Activated CD8-positive, alpha-beta memory T cell treated with anti-CD3 and anti-CD28 coated beads for 1 hour (primary cell): Measurements from ENCODE around the gene PACRG.

ENCODE experiments used
- DNase-seq, 2 donors: peaks; one replicate each; pipeline ENCODE4 v3.0.0-alpha.2; 2020; ENCODE audit warnings: low read depth in 1 of 2; ENCODE audit errors: extremely low read depth in 1 of 2

Gene PACRG

DNA sequence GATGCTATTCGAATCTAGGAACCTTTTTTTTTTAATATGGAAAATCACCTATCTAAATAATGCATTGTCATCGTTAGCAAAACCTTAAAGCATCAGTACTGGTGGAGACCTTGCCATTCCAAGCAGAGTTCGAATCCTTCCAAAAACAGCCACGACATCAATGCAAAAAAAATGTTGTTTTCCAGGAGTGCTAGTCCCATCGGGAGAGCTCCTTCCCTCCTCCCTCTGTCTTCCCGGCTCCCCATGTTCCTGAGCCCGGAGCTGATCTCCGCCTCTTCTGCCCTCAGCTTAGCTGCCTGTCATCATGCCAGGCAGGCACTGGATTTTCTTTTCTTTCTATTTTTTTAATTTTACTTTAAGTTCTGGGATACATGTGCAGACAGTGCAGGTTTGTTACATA, 533.1 kb downstream of the PACRG start:
- no peak for DNase-seq

DNA sequence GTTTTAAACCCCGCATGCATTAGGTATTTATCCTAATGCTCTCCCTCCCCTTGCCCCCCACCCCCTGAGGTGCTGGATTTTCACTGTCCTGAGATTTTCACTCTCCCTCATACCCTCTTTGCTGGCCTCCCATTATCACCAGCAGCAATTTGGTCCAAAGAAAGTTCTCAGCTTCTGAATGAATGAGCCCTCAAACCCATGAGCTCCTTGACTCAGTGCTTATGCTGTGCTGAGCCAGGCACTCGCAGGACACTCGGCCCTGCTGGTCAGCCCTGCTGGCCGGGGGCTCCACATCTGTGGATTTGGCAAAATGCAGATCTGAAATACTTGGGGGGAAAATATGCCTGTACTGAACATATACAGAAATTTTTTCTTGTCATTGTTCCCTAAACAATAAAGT, 533.6 kb downstream of the PACRG start:
- DNase-seq, result no peak

DNA sequence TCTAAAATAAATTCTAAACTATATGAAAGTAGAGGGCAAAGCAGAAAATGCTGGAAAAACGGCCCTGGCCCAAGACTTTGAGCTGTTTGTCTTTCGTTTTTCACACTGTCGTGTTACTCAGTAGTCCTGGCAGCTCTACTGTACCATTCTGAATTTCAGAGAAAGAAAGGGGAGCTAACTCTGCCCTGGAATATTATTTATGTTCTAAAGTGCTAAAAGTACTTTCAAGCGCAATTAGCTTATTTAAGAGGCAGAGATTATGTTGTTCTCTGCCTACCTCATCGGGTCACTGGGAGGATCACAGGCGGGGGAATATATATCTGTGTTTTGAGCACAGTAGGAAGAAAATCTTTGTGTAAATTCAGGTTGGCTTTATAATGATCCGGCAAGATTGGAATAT, 534.3 kb downstream of the PACRG start:
- no peak for DNase-seq

DNA sequence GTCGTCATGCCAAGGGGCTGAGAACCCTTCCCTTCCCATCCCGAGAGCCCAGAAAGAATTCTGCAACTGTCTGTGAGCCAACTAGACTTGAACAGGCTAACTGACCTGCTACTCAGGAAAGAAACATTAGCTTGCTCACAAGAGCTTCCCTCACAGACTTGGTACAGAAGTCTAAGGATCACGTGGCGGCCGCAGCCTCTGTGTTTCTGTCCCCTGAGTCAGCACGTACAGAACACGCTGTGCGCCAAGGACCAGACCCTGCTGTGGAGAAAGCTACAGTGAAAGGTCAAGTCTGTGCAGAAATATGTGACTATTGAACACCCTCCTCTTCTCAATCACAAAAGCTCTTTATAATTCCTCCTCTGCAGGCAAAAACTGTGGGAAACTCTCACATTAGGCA, 535.4 kb downstream of the PACRG start:
- no peak for DNase-seq

DNA sequence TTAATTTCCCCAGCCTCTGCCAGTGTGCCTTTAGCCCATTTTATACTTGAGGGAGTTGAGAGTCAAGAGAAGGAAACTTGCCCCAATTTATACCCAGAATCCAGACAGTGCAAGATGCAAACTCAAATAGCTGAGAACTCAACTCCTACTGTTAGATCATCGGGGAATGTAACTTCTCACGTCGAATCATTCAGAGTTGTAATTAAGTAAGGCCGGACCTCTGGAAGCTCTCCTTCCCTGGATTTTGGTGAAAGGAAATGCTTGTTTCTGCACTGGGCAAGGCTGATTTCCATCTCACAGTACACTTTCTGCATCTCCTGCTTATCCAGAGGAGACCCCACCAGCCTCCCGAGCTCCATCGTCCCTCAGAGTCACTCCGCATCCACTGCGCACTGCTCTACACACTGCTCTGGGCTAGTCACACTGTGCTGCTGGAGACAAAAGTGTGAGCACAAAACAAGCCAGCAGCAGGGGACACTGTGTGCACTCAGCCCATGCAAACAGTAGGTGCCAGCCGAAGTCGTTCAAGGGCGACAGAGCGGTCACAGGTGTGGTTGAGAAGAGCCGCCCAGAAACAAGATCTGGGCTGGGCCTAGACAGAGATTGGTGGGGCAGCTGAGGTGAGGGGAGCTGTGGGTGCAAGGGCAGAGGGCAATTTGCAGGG, 536.4 kb downstream of the PACRG start:
- DNase-seq, result no peak

DNA sequence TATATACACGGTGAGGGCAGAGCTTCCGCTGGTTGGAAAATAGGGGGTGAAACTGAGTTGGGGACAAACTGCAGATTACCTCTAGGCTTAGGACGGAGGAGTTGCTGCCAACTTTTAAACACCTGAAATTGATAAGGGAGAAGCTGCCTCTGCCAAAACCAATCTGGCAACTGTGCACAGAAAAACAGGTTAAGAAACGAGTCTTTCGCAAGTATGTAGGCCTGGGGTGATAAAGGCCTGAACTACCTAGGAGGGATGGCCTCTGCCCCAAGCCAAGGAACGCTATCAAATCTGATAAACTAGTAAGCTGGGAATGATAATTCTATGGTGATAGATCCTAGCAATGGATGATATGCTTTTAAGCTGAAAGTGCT, 536.9 kb downstream of the PACRG start:
- no peak for DNase-seq

DNA sequence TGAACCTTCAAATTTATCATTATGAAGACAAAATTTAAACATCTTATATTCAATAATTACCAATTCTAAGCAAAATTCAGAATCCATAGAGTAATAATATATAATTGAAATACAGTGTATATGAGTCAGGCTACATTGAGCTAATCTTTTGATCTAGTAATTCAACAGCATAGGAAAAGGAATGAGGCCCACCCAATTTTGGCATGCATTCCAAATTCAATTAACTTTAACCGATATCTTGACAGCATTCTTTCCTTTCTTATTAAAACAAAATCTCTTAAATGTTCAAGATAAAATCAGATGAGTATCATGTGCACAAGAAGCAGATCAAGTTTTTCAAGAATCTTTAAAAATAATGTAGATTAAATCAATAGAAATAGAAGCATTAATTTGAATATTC, 553.9 kb downstream of the PACRG start:
- no peak for DNase-seq

DNA sequence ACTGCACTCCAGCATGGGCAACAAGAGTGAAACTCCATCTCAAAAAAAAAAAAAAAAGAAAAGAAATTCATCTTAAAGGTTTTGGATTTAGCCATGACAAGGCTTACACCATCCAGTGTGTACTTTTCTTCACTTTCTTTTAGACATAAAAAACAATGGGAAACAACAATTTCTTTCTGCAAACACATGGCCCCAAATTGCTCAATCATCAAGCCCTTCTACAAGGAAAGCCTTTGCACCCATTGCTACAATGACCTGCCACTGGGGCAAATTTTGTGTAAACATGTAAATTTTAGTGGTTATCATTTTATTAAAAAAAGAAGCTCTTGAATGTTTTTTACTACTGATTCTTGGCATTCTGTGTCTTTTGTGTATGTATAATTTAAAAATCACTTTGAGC, 554.9 kb downstream of the PACRG start:
- no peak for DNase-seq

DNA sequence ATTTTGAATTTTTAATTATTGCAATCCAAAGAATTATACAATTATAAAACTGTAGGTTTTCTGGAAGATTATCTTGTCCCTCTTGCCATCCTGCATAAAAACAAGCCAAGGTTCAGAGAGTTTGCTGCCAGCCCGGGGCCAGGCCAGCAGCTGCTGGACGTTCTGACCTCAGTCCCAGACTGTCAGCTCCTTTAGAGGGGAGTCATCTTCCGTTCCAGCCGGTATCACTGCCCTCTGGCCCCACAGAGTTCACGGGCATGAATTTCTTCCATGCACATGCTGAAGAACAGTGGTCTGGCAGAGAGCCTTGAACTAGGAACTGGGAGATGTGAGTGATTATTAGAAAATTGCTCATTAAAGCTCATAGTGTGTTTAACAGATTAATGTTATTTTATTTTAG, 556.4 kb downstream of the PACRG start:
- DNase-seq, result no peak

DNA sequence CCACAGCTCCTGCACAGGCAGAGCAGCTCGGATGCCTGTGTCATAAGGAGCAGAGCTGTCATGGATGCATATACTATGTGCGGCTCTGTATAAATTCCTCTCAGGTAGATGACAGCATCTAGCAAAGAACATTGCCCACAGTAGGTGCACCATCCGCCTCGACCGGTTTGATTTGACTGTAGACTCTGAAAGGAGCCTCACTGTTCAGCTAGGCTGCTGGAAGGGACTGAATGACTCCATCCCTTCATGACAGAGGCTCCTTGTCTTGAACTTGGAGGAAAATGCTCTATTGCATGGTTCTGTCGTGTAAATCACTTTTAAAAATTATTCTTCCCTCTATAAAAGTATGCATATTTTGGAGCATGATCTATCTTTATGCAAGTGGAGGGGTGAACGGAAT, 557.9 kb downstream of the PACRG start:
- no peak for DNase-seq

DNA sequence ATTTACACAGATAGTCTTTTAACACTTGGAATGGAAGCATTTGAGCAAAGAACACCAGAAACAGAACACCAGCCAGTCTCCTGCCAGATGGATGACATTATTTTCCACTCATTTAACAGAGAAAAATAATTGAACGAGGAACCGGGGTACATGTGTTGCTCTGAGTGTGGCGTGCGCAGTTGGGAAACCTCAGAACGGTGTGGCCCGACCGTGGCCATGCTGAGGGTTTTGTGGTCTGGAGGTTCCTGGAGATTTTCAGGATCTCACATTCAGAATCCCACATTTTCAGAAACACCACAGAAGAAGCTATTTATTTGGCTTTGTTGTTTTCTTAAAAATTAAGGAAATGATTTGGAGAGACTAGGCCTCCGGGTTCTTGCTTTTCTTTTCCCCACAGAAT, 559.9 kb downstream of the PACRG start:
- DNase-seq, result no peak

DNA sequence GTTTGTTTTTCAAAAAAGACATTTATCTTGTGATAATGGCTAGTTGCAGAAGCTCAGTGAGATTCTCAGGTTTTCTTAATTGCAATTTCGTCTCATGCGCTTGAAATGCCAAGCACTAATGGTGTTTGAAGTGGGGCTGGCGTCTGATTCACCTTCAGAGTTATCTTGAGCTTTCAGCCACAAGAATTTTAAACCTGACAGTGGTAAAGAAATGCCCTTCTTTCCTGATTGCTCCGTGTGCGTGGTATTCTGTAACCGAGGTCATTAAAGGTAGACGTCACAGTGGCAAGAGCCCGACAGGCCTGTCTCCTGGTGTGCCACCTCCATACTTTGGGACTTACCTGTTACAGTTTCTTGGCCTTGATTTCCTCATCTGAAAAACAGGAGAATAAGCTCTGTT, 560.3 kb downstream of the PACRG start:
- DNase-seq, result no peak

DNA sequence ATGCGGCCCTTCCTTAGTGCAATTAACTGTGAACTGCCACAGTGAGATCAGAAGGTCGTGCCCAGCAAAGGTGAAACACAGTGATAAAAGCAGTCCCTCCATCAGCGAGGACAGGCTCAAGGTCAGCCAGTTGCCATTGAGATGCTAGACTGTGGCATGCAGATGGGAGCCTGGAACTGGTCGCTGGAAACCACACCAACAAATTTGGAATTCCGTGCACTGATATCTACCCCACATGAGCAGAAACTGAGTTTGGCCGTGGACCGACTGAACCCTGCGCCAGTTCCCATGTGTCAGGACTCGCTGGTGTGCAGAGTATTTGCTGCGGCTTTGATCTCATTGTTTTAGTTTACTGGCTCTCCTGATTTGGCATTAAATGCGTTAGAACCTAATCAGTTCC, 561.1 kb downstream of the PACRG start:
- no peak for DNase-seq

DNA sequence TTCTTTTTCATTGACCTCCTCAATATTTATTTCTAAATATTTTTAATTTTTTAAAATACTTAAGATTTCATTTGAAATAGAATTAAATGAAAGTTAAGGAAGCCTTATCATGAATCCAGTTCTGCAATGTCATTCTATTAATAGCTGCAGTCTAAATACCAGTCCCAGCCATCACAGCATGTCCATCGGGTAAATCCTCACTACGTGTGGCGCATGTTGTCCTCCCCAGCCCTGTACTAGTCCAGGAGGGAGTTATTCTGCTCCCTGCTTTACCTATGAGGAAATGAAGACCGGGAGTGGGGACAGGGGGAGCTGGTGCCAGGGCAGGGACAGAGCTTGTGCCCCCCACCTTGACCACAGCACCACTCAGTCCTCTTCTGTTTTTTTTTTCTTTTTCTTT, 561.7 kb downstream of the PACRG start:
- DNase-seq, result no peak

DNA sequence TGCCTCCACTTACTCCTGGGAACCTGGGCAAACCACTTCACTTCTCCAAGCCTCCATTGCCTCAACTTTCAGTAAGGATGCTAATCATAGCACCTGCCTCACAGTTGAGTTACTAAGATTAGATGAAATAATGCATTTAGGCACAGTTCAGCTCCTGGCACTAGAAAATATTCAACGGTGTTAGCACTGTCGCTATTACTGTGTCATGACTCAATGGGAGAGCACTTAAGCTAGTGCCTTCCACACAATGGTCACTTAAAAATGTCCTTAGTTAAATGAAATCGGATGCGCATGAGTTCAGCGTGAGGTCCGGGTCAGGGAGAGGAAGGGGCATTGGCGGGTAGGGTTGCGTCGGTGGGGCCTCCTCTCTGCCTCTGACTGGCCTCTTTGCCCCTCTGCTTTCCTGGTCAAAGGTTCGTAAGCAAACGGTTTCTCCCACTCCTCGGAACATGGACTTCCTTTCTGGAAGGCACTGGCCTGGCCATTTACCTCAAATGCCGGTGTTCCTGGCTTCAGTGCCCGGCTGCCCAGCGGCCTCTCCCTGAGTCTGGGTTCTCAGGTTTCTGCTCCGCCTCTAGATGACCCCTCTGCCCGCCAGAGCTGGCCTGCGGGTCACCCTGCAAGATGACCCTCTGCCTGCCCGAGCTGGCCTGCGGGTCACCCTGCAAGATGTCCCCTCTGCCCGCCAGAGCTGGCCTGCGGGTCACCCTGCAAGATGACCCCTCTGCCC, 562.9 kb downstream of the PACRG start:
- DNase-seq, result no peak

DNA sequence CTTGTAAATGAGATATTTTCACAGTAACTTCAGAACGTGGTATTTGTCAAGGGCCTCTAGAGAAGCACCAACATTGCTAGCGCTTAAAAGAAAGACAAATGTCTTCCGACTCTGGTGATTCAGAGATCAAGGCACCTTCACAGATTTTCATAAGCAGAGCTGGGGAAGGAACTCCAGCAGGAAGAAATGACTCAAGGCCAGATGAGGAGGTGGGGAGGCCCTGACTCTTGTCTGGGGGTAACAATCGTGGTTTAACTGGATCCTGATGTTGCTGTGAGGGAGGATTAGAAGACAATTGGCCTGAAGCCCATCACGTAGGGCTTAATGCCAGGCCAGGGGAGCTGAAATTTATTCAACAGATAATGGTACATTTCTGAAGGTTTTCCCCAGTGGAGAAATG, 563.8 kb downstream of the PACRG start:
- no peak for DNase-seq

DNA sequence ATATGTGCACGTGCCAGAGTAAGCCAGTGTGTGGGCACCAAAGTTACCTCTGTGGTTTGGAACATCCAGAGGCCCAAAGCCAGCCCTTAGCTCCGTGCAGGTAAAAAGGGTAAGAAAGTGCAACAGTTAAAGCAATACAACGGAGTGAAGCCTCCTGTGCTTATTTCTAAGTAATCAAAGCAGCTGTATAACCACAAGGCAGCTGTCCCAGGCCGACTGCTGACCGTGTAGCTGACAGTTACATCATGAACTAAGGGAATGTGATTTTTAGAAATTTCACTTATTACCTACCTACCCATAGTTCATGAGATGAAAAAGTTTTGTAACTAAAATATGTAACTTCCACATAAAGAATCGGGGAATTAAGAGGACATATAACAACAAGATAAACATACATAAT, 565.5 kb downstream of the PACRG start:
- DNase-seq, result no peak

DNA sequence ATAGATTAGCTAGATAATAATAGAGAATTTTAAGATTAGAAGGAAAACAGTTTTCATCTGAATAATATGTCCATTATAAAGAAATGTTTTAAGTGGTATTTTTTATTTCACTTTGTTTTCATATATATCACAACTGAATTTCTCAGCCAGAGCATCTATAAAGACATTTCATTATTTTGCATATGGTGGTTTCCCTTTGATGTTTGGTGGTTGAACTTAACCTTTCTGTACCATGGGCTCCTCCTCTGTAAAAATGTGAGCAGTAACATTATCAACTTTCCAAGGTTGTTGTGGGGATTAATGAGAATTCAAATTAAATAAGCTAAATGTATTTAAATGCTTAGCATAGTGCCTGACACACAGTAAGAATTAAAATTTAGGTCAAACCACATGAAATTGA, 567.0 kb downstream of the PACRG start:
- no peak for DNase-seq

DNA sequence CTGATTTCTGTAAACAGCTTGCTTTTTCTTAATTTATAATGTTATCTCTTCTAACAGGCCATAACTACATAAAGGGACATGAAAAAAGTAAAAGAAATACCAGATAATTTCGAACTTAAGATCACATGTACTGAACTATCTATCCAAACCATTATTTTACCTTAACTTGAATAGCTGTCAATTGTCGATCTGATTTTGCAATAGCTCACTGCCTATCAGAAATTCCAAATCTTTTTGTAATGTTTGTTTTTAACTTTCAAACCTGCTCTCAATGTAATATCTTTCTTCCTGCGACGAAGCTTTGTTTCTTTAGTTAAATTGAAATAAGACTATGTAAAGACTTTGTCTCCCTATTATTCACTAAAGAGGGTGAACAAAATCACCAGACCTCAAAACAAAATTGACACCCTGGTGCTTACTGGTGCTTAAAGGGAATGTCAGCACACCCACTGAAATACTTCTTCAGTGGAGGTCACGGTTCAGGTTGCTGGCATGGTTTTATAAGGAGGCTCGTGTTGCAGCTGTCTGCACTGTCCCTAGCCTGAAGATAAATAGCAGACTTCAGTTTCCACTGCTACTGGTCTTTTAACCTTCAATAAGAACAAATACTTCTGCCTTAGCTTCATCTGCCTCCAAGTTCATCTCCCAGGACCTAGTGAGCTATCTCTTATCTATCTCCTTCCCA, 569.2 kb downstream of the PACRG start:
- DNase-seq, result no peak

DNA sequence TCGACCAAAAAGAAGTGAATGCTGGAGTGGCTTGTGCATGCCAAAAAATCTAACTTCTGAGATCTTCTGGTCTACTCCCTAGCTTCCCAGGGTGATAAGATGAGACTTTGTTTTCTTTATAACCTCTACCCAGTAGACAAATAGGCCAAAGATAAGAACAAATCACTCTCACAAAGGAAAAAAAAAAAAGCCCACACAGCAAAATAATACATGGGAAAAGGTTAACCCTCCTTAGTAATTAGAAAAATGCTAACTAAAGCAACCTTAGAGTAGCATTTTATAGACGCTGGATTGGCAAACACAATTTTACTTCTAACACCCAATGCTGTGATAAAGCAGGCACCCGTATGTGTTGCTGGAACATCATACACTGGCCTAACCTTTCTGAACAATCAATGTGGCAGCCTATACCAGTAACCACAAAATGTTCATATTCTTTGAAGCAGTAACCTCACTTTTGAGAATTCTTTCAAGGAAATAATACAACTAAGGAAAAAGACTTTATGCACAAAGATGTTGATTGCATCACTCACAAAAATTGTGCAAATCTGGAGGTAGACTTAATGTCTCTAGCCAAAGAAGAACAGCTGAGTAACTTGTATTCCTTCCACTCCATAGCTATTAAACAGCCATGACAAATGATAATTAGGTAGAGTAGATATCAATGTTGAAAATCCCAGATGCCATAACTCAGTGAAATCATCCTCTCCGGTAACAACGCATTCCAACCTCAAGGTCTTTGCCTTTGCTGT, 570.5 kb downstream of the PACRG start:
- no peak for DNase-seq

DNA sequence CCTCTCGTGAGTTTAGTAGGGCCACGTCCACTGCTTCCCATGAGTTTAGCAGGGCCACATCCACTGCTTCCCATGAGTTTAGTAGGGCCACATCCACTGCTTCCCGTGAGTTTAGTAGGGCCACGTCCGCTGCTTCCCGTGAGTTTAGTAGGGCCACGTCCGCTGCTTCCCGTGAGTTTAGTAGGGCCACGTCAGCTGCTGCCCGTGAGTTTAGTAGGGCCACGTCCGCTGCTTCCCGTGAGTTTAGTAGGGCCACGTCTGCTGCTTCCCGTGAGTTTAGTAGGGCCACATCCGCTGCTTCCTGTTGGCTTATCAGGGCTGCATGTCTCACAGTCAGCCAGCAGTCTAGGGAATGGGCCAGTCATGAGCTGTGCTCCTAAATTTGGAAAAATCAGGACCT, 573.1 kb downstream of the PACRG start:
- no peak for DNase-seq
